IMR-90 (cell line): Measurements from ENCODE around the gene GOLGA3. TPM values are rescaled to one million over a fixed set of nuclear protein-coding genes. Genes with fewer than 3 reads are reported as not detected.

Experiments
- ATAC-seq: fragments of 200-7000 bp; cut with Tn5 transposase; 2 replicates; pipeline ENCODE4 v1.9.1; 2020; ENCODE audit warnings: low read depth, mild to moderate bottlenecking, moderate library complexity
- BruUV-seq: library from RNA; stranded (reverse); fragments of 400-500 nt; replicated peaks from 2 replicates; lab custom pipeline; 2021; lab: Mats Ljungman, UMichigan
- CTCF ChIA-PET: fragments of 300-600 bp; formaldehyde crosslinking; extraction: SDS; loops from one replicate; lab custom pipeline; 2021; ENCODE audit warnings: antibody characterized with exemption; lab: Yijun Ruan, JAX
- POLR2A ChIA-PET: fragments of 300-600 bp; sonication (Branson Sonifier 250); formaldehyde crosslinking; loops from one replicate; lab custom pipeline; 2022; ENCODE audit warnings: antibody characterized with exemption; ENCODE audit not compliant: unreplicated experiment; lab: Charles Lee
- DNase-seq: peaks from one replicate; pipeline ENCODE4 v3.0.0; 2013
- H2AFZ ChIP-seq: replicated peaks from 2 replicates; pipeline ENCODE3; 2013; ENCODE audit warnings: low read length, mild to moderate bottlenecking; ENCODE audit not compliant: poor library complexity
- H2AK5ac ChIP-seq: 2 replicates; pipeline ENCODE4 v1.6.1; 2013; ENCODE audit warnings: low read depth, low read length, inconsistent platforms
- H2AK9ac ChIP-seq: replicated peaks from 2 replicates; pipeline ENCODE3; 2013; ENCODE audit warnings: mild to moderate bottlenecking, low read depth, low read length, moderate library complexity; ENCODE audit not compliant: poor library complexity
- H2BK120ac ChIP-seq: 2 replicates; pipeline ENCODE4 v1.6.1; 2013; ENCODE audit warnings: low read depth, low read length, inconsistent platforms
- H2BK15ac ChIP-seq: 3 replicates; pipeline ENCODE4 v1.6.1; 2013; ENCODE audit warnings: low read depth, low read length, inconsistent platforms
- H2BK20ac ChIP-seq: 2 replicates; pipeline ENCODE4 v1.6.1; 2013; ENCODE audit warnings: low read depth, mild to moderate bottlenecking, inconsistent platforms, low read length, moderate library complexity
- H2BK5ac ChIP-seq: 2 replicates; pipeline ENCODE4 v1.6.1; 2013; ENCODE audit warnings: mild to moderate bottlenecking, low read depth, low read length, inconsistent platforms; ENCODE audit not compliant: poor library complexity, severe bottlenecking
- H3K14ac ChIP-seq: replicated peaks from 2 replicates; pipeline ENCODE4 v1.6.1; 2013; ENCODE audit warnings: low read depth, low read length, inconsistent platforms
- H3K18ac ChIP-seq: 2 replicates; pipeline ENCODE4 v1.6.1; 2013; ENCODE audit warnings: low read depth, low read length, control low read depth
- H3K23ac ChIP-seq: 2 replicates; pipeline ENCODE4 v1.6.1; 2013; ENCODE audit warnings: low read depth, low read length, inconsistent platforms
- H3K27ac ChIP-seq: 2 replicates; pipeline ENCODE4 v1.5.1; 2013; ENCODE audit warnings: mild to moderate bottlenecking, control low read depth, low read length; ENCODE audit not compliant: insufficient read depth
- H3K27me3 ChIP-seq: 2 replicates; pipeline ENCODE4 v1.6.1; 2013; ENCODE audit warnings: low read length; ENCODE audit not compliant: control insufficient read depth, insufficient read depth
- H3K36me3 ChIP-seq: 2 replicates; pipeline ENCODE4 v1.6.1; 2013; ENCODE audit warnings: low read length, mixed read lengths; ENCODE audit not compliant: control insufficient read depth, insufficient read depth
- H3K4ac ChIP-seq: 2 replicates; pipeline ENCODE4 v1.6.1; 2013; ENCODE audit warnings: low read depth, low read length, inconsistent platforms
- H3K4me1 ChIP-seq: 2 replicates; pipeline ENCODE4 v1.6.1; 2013; ENCODE audit warnings: low read length, mixed read lengths; ENCODE audit not compliant: control insufficient read depth, insufficient read depth
- H3K4me2 ChIP-seq: 2 replicates; pipeline ENCODE4 v1.6.1; 2013; ENCODE audit warnings: low read depth, mild to moderate bottlenecking, control low read depth, low read length, moderate library complexity
- H3K4me3 ChIP-seq: 2 replicates; pipeline ENCODE4 v1.5.1; 2013; ENCODE audit warnings: low read depth, mild to moderate bottlenecking, control low read depth, low read length, moderate library complexity; ENCODE audit not compliant: insufficient read depth
- H3K56ac ChIP-seq: 2 replicates; pipeline ENCODE4 v1.6.1; 2013; ENCODE audit warnings: low read length, inconsistent platforms; ENCODE audit not compliant: insufficient read depth; ENCODE audit errors: extremely low read depth
- H3K79me1 ChIP-seq, 2 experiments: 2 replicates each; pipeline ENCODE4 v1.6.1; 2013; ENCODE audit warnings: low read length in 2 of 2, inconsistent platforms in 1 of 2, low read depth in 1 of 2
- H3K9ac ChIP-seq: 2 replicates; pipeline ENCODE4 v1.6.1; 2013; ENCODE audit warnings: low read depth, low read length, control low read depth
- H3K9me1 ChIP-seq: 2 replicates; pipeline ENCODE4 v1.6.1; 2013; ENCODE audit warnings: low read length, inconsistent platforms; ENCODE audit not compliant: insufficient read depth
- H3K9me3 ChIP-seq: 2 replicates; pipeline ENCODE4 v1.6.1; 2013; ENCODE audit warnings: low read length; ENCODE audit not compliant: control insufficient read depth, insufficient read depth
- H4K20me1 ChIP-seq: 2 replicates; pipeline ENCODE4 v1.6.1; 2013; ENCODE audit warnings: low read length, inconsistent platforms; ENCODE audit not compliant: insufficient read depth
- H4K5ac ChIP-seq: 2 replicates; pipeline ENCODE4 v1.6.1; 2013; ENCODE audit warnings: mild to moderate bottlenecking, low read depth, low read length, control low read depth
- H4K8ac ChIP-seq, 2 experiments: 2 replicates each; pipeline ENCODE4 v1.6.1; 2013; ENCODE audit warnings: low read depth in 2 of 2, low read length in 2 of 2, control low read depth in 1 of 2, inconsistent platforms in 1 of 2
- H4K91ac ChIP-seq: 2 replicates; pipeline ENCODE4 v1.6.1; 2013; ENCODE audit warnings: low read depth, low read length, inconsistent platforms; ENCODE audit not compliant: insufficient read depth
- CEBPB ChIP-seq: IDR thresholded peaks from 2 replicates; pipeline ENCODE4 v1.6.1; 2012; ENCODE audit warnings: low read depth, low read length, improper control_type of control experiment
- CHD1 ChIP-seq: IDR thresholded peaks from 2 replicates; pipeline ENCODE4 v1.6.1; 2012; ENCODE audit warnings: low read depth, low read length, improper control_type of control experiment
- CTCF ChIP-seq: conservative IDR thresholded peaks from 2 replicates; pipeline ENCODE4 v1.5.1; 2012; ENCODE audit warnings: mild to moderate bottlenecking, low read depth, low read length, improper control_type of control experiment
- FOS ChIP-seq: fragments of 150-350 bp; IDR thresholded peaks from 2 replicates; pipeline ENCODE4 v1.6.1; 2016; ENCODE audit warnings: low read depth, low read length
- MXI1 ChIP-seq: IDR thresholded peaks from 2 replicates; pipeline ENCODE4 v1.6.1; 2012; ENCODE audit warnings: low read depth, mild to moderate bottlenecking, low read length, moderate library complexity, borderline replicate concordance
- NFE2L2 ChIP-seq: fragments of 150-350 bp; IDR thresholded peaks from 2 replicates; pipeline ENCODE4 v1.6.1; 2016; ENCODE audit warnings: low read depth, mild to moderate bottlenecking, low read length
- POLR2A ChIP-seq: IDR thresholded peaks from 2 replicates; pipeline ENCODE4 v1.6.1; 2012; ENCODE audit warnings: mild to moderate bottlenecking, low read depth, low read length
- RAD21 ChIP-seq: IDR thresholded peaks from 2 replicates; pipeline ENCODE4 v1.6.1; 2012; ENCODE audit warnings: low read length, improper control_type of control experiment
- SMC3 ChIP-seq: fragments of 150-350 bp; IDR thresholded peaks from 2 replicates; pipeline ENCODE4 v1.6.1; 2016; ENCODE audit warnings: low read depth, mild to moderate bottlenecking, antibody characterized with exemption, low read length, moderate library complexity
- WGBS, 2 experiments: methylation state at CpG; one replicate each; pipeline versions ENCODE4 v1.1.5 to v1.1.7; 2013; ENCODE audit warnings: missing lambda C conversion rate in 2 of 2; ENCODE audit not compliant: insufficient read length in 1 of 2; ENCODE audit errors: extremely low coverage in 2 of 2; 5-methylcytosine and 5-hydroxymethylcytosine counted together
- dilution Hi-C: fragments of 300-500 bp; cut with HindIII; formaldehyde crosslinking; loops from one replicate; pipeline ENCODE4 v1.14.3; 2018; ENCODE audit warnings: low sequenced_read_pairs; ENCODE audit not compliant: unreplicated experiment
- in situ Hi-C: fragments of 300-500 bp; cut with MboI; formaldehyde crosslinking; loops from 3 replicates; pipeline ENCODE4 v1.14.3; 2019; ENCODE audit warnings: low sequenced_read_pairs, inconsistent platforms, mixed read lengths
- intact Hi-C: fragments of 100-400 bp; cut with micrococcal nuclease; formaldehyde crosslinking; loops from 2 replicates; pipeline ENCODE4 v1.10.0; 2022
- polyA plus RNA-seq, 3 experiments: library from polyadenylated mRNA; depleted of rRNA; stranded (reverse); fragments of >200 nt; gene quantifications; 2 replicates each; pipeline ENCODE4 v1.2.3, GENCODE V29; 2012; ENCODE audit warnings: low replicate concordance in 1 of 3
- total RNA-seq: library from RNA; depleted of rRNA; stranded (reverse); fragments of >200 nt; gene quantifications from 2 replicates; pipeline ENCODE4 v1.2.3, GENCODE V29; 2012

The GOLGA3 gene
- total and polyA plus RNA-seq, 2 of the 4 experiments (the other 2 are of a cell fraction): 39.6 to 99.8 TPM

DNA sequence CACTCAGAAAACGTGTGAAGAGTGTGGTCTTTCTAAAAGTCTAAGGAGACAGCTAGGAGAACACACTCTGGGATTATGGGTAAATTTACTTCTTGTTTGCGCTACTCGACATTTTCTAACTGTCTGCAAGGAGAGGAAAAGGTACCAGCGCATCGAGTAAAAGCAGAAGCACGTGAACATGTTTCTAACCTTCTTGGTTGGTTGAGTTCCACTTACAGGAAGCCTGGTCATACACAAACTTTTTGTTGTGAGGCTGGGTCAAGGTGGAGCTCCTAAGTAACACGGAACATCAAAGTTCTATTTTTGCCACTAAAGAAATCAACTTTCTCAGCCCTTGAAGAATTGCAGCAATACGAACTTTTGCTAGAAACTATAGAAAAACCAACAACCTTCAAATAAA lies 87.0 kb downstream of the GOLGA3 start:
- Histone ChIP-seq H3K56ac (no peak overlapping the region), H3K4me2 (no peak overlapping the region), H2BK20ac (no peak overlapping the region), H3K18ac (no peak overlapping the region), H3K9me1 (peaks cover 5% of the 10 kb centered on the region), H4K8ac (no peak overlapping the region), H3K27ac (no peak overlapping the region), H3K4me1 (no peaks in the 10 kb centered on the region; the same call in 1 of the 2 replicates), H2BK5ac (no peak overlapping the region), H3K4ac (no peak overlapping the region), H2AFZ (no peak overlapping the region), H4K91ac (no peak overlapping the region), H3K9ac (no peak overlapping the region), H4K20me1 (peaks cover 61% of the 10 kb centered on the region), H3K36me3 (peaks cover 67% of the 10 kb centered on the region), H3K23ac (no peak overlapping the region), H2AK5ac (no peak overlapping the region), H2BK15ac (no peak overlapping the region), H2BK120ac (no peak overlapping the region), H2AK9ac (no peak overlapping the region), H3K14ac (no peak overlapping the region), H3K27me3 (no peaks in the 10 kb centered on the region), H3K79me1 (peaks cover 40 to 63% of the 10 kb centered on the region in 2 experiments), H3K4me3 (no peak overlapping the region), H3K9me3 (no peaks in the 10 kb centered on the region), H4K5ac (no peak overlapping the region)
- TF ChIP-seq CHD1 (no peak), RAD21 (no peak), POLR2A (no peak), SMC3 (no peak), FOS (no peak), NFE2L2 (no peak), CEBPB (no peak), CTCF (no peak), MXI1 (no peak)
- ChIA-PET CTCF (no interaction called here), POLR2A (no interaction called here)
- in situ Hi-C loops: no loop called here
- dilution Hi-C loops: no loop called here
- DNase-seq: no peak
- no peak for ATAC-seq
- BruUV-seq: no TSS peak
- intact Hi-C loops: no loop called here
- WGBS, 2 experiments: 92% methylated on average over 2 of the region's 8 CpGs; no CpG with 5 or more reads in 1 of the 2 experiments
